Endothelial cell (in vitro differentiated cells): ENCODE data around the gene PDGFRB. TPM values are rescaled to one million over a fixed set of nuclear protein-coding genes. Genes with fewer than 3 reads are reported as not detected.

Experiments
- DNase-seq: peaks from one replicate; pipeline ENCODE4 v3.0.0; 2021; ENCODE audit warnings: low spot score
- H3K27ac Mint-ChIP-seq: one replicate; pipeline ENCODE4 v1.8.0; 2021; ENCODE audit warnings: mixed read lengths, inconsistent platforms; ENCODE audit not compliant: unreplicated experiment
- H3K27me3 Mint-ChIP-seq: one replicate; pipeline ENCODE4 v1.8.0; 2021; ENCODE audit warnings: mild to moderate bottlenecking, moderate library complexity, mixed read lengths, inconsistent platforms; ENCODE audit not compliant: unreplicated experiment
- H3K36me3 Mint-ChIP-seq: one replicate; pipeline ENCODE4 v1.8.0; 2021; ENCODE audit warnings: mild to moderate bottlenecking, low read depth, mixed read lengths, inconsistent platforms; ENCODE audit not compliant: unreplicated experiment
- H3K4me1 Mint-ChIP-seq: one replicate; pipeline ENCODE4 v1.8.0; 2021; ENCODE audit warnings: mild to moderate bottlenecking, mixed read lengths, inconsistent platforms; ENCODE audit not compliant: unreplicated experiment
- H3K4me3 Mint-ChIP-seq: one replicate; pipeline ENCODE4 v1.8.0; 2021; ENCODE audit warnings: mild to moderate bottlenecking, mixed read lengths, inconsistent platforms; ENCODE audit not compliant: unreplicated experiment
- H3K9me3 Mint-ChIP-seq: one replicate; pipeline ENCODE4 v1.8.0; 2021; ENCODE audit warnings: mixed read lengths, inconsistent platforms; ENCODE audit not compliant: unreplicated experiment
- total RNA-seq: library from RNA; stranded (reverse); fragmentation: NEBNext Ultra II Directional; extraction: Animal tissue kit (Norgen Biotek cat#: 25700); gene quantifications from one replicate; pipeline ENCODE4 v1.2.1, GENCODE V29; 2021; ENCODE audit not compliant: unreplicated experiment
- TF ChIP-seq, protein P1 (sequence below): fragments of 200-600 bp; sonication (generic); IDR thresholded peaks from one replicate; pipeline ENCODE4 v1.5.0; 2021; ENCODE audit warnings: antibody characterized with exemption; ENCODE audit not compliant: unreplicated experiment

The PDGFRB gene
- total RNA-seq, 1 donor from 2014 or later = 23.7 TPM

DNA sequence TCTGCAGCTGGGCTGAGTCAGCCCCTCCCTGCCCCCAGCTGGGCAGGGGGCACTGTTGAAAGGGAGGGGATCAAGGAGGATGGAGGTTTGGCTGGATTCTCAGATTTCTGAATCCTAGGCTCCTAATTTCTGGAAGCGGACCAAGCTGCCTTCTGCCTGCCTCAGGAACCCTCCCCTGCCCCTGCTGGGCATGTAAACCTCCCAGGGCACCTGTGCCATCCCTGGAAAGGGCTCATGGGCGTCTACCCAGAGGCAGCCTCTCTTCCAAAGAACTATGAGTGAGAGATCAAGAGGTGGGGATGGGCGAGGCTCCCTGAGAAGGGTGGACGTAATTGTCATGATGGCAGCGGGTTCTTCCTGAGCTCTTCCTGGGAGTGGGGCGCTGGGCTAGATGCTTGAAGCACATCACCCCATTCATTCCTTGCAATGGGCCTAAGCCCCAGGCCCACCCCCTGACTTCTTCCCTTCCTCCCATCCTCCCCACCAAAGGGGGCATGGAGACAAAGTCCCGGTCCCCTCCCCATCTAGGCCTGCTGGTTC is 90.9 kb downstream of the PDGFRB start:
- H3K27me3 Mint-ChIP-seq = peaks cover 5% of the 10 kb centered on the region
- no peak overlapping the region for H3K4me3 Mint-ChIP-seq
- TF ChIP-seq, protein P1, sequence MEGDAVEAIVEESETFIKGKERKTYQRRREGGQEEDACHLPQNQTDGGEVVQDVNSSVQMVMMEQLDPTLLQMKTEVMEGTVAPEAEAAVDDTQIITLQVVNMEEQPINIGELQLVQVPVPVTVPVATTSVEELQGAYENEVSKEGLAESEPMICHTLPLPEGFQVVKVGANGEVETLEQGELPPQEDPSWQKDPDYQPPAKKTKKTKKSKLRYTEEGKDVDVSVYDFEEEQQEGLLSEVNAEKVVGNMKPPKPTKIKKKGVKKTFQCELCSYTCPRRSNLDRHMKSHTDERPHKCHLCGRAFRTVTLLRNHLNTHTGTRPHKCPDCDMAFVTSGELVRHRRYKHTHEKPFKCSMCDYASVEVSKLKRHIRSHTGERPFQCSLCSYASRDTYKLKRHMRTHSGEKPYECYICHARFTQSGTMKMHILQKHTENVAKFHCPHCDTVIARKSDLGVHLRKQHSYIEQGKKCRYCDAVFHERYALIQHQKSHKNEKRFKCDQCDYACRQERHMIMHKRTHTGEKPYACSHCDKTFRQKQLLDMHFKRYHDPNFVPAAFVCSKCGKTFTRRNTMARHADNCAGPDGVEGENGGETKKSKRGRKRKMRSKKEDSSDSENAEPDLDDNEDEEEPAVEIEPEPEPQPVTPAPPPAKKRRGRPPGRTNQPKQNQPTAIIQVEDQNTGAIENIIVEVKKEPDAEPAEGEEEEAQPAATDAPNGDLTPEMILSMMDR = no peak
- DNase-seq = no peak
- H3K27ac Mint-ChIP-seq = no peak overlapping the region
- H3K36me3 Mint-ChIP-seq = no peaks in the 10 kb centered on the region
- no peaks in the 10 kb centered on the region for H3K9me3 Mint-ChIP-seq
- peaks cover 14% of the 10 kb centered on the region for H3K4me1 Mint-ChIP-seq

Other genes starting within 250 kb of the PDGFRB start
- gene PDE6A, start 211.1 kb downstream of the PDGFRB start, total RNA-seq = not detected
- 22.2 TPM for gene SLC26A2, start 195.1 kb downstream of the PDGFRB start, total RNA-seq
- 3.5 TPM for gene TIGD6, start 155.2 kb downstream of the PDGFRB start, total RNA-seq
- gene HMGXB3, start 155.1 kb downstream of the PDGFRB start, total RNA-seq = 55.7 TPM
- gene CSF1R, start 69.3 kb downstream of the PDGFRB start, total RNA-seq = 2.7 TPM
- gene CDX1, start 10.9 kb upstream of the PDGFRB start, total RNA-seq = 0.59 TPM
- gene SLC6A7, start 34.2 kb upstream of the PDGFRB start, total RNA-seq = not detected
- gene CAMK2A, start 133.9 kb upstream of the PDGFRB start, total RNA-seq = 1.1 TPM
- 3.8 TPM for gene ARSI, start 147.1 kb upstream of the PDGFRB start, total RNA-seq
- 41.5 TPM for gene TCOF1, start 201.9 kb upstream of the PDGFRB start, total RNA-seq